Heart left ventricle (tissue), 16 donors: ENCODE results near the gene EXD3. TPM values are rescaled to one million over a fixed set of nuclear protein-coding genes. Genes with fewer than 3 reads are reported as not detected.

ENCODE experiments used
- ATAC-seq, 4 donors: fragments of 200-7000 bp; cut with Tn5 transposase; one replicate each; pipeline ENCODE4 v1.9.1; 2020 to 2022; ENCODE audit warnings: moderate library complexity in 4 of 4, mild to moderate bottlenecking in 3 of 4, moderate number of reproducible peaks in 1 of 4
- DNase-seq, 5 donors: peaks; one replicate each; pipeline ENCODE4 v3.0.0-alpha.2; 2020
- H3K27ac ChIP-seq, 12 donors: fragments of 200-600 bp; sonication (generic) in 4 of 12; one replicate each; pipeline versions ENCODE4 v1.5.0 to v1.8.0; 2016 to 2022; ENCODE audit warnings: mild to moderate bottlenecking in 2 of 12
- H3K27me3 ChIP-seq, 9 donors: fragments of 200-600 bp; sonication (generic) in 2 of 9; one replicate each; pipeline versions ENCODE4 v1.5.1 to v1.8.0; 2016 to 2022; ENCODE audit warnings: mild to moderate bottlenecking in 3 of 9
- H3K36me3 ChIP-seq, 9 donors: fragments of 200-600 bp; sonication (generic) in 2 of 9; one replicate each; pipeline versions ENCODE4 v1.5.0 to v1.8.0; 2018 to 2022; ENCODE audit warnings: mild to moderate bottlenecking in 2 of 9
- H3K4me1 ChIP-seq, 12 donors: fragments of 200-600 bp; sonication (generic) in 4 of 12; one replicate each; pipeline versions ENCODE4 v1.5.0 to v1.8.0; 2016 to 2022; ENCODE audit warnings: mild to moderate bottlenecking in 3 of 12
- H3K4me3 ChIP-seq, 12 donors: fragments of 200-600 bp; sonication (generic) in 4 of 12; one replicate each; pipeline versions ENCODE4 v1.5.0 to v1.8.0; 2017 to 2022; ENCODE audit warnings: mild to moderate bottlenecking in 9 of 12, moderate library complexity in 4 of 12
- H3K9me3 ChIP-seq, 12 donors: fragments of 200-600 bp; sonication (generic) in 4 of 12; one replicate each; pipeline versions ENCODE4 v1.5.0 to v1.8.0; 2016 to 2022; ENCODE audit warnings: mild to moderate bottlenecking in 1 of 12
- CTCF ChIP-seq, 12 donors: fragments of 200-600 bp; sonication (generic) in 4 of 12; IDR thresholded peaks; one replicate each; pipeline versions ENCODE4 v1.5.0 to v1.8.0; 2018 to 2022; ENCODE audit warnings: antibody characterized with exemption in 12 of 12, mild to moderate bottlenecking in 5 of 12
- POLR2A ChIP-seq, 2 donors: fragments of 450-650 bp; IDR thresholded peaks; one replicate each; pipeline ENCODE4 v1.6.1; 2017; ENCODE audit warnings: antibody characterized with exemption in 2 of 2, mild to moderate bottlenecking in 2 of 2, moderate library complexity in 2 of 2
- WGBS, 4 donors: extraction: QIAGEN DNeasy Blood & Tissue Kit in 2 of 4; methylation state at CpG; one replicate each; pipeline versions ENCODE4 v1.1.5 to v1.1.7; 2013 to 2018; 5-methylcytosine and 5-hydroxymethylcytosine counted together
- intact Hi-C, 10 donors: fragments of 100-400 bp; cut with DNase I; formaldehyde crosslinking; loops; one replicate each; pipeline versions ENCODE4 v1.11.1 to v1.14.2; 2022
- polyA plus RNA-seq, 2 donors: library from polyadenylated mRNA; stranded (reverse); fragments of 200-250 nt; gene quantifications; one replicate each; pipeline ENCODE4 v1.2.3, GENCODE V29; 2013
- total RNA-seq, 9 donors: library from RNA; depleted of rRNA in 2 of 9; stranded (reverse); fragments of >200 nt in 2 of 9; fragmentation: NEBNext Ultra II Directional in 3 of 9; extraction: Animal tissue kit (Norgen Biotek cat#: 25700) in 3 of 9; gene quantifications; one replicate each; pipeline versions ENCODE4 v1.1.0 to v1.2.4, GENCODE V29; 2016 to 2023
- donor health status: ischemic (EF 13 %, LVEDD 7.1; RV severe dilation, severe dysfunction).
- donor health status: healthy with polysubstance abuse.
- donor health status: DM: no; HTN: yes; CAD: no.
- donor health status: DM: no; HTN: no; CAD: no.
- donor health status: ischemic (EF 25% LVEDD 6.9; RV normal size, moderate dysfunction).
- donor health status: ischemic (EF 25% LVEDD 5.7; RV mildly dilated, moderate dysfunction).
- donor health status: healthy.
- donor health status: DM: yes; HTN: yes; CAD: no.
- donor health status: ischemic (EF 35%, LVEDD 5.7; RV mildly dilated, moderate dysfunction).
- donor health status: nonischemic (EF 11% LVEDD 7.7; RV severe dilation, severe dysfunction).
- donor health status: DM: yes; HTN: yes; CAD: no.
- donor health status: PGD.
- donor health status: ischemic (EF 29% LVEDD 5.4; RV normal size, mild dysfunction).
- donor health status: nonischemic (EF 23%, LVEDD 6.1; RV moderate dilation, normal function).

The EXD3 gene
- total and polyA plus RNA-seq, 11 donors = 4.1 to 15.2 (median 8.6) TPM

GRCh38 chr9:137429974-137430722 is 7.2 kb upstream of the EXD3 start:
- WGBS, 4 donors = 58 to 68% (median 66%) methylated on average over 20 to 34 of the region's 34 CpGs
- Histone ChIP-seq H3K9me3 (no peaks in the 10 kb centered on the region), H3K4me1 (peaks cover 0 to 9% (median 4%) of the 10 kb centered on the region in 12 donors), H3K27me3 (no peaks in the 10 kb centered on the region), H3K36me3 (no peaks in the 10 kb centered on the region), H3K27ac (no peak overlapping the region), H3K4me3 (no peak overlapping the region)
- no peak for TF ChIP-seq CTCF (IDR thresholded peaks at IDR 0.05)
- no peak for TF ChIP-seq POLR2A (IDR thresholded peaks at IDR 0.05)
- peak in 2 of 5 donors; percentile 25 to 40 for DNase-seq
- no peak for ATAC-seq
- intact Hi-C loops = loop anchor here in 3 of 10 donors (10.0 kb wide), 2 partner anchors 95 to 305 kb away; no protein-coding TSS in a partner anchor

- DNase-seq = peak in 1 of 5 donors; percentile 35
- Histone ChIP-seq H3K27me3 (no peaks in the 10 kb centered on the region), H3K4me1 (peaks cover 0 to 13% (median 7%) of the 10 kb centered on the region in 12 donors), H3K36me3 (no peaks in the 10 kb centered on the region), H3K9me3 (no peaks in the 10 kb centered on the region), H3K27ac (no peak overlapping the region), H3K4me3 (no peak overlapping the region)
- no peak for TF ChIP-seq CTCF (IDR thresholded peaks at IDR 0.05)
- TF ChIP-seq POLR2A (IDR thresholded peaks at IDR 0.05) = no peak
- 65 to 77% (median 71%) methylated on average over 3 to 14 of the region's 14 CpGs for whole genome bisulfite sequencing, 4 donors
- ATAC-seq = no peak
- intact Hi-C loops = loop anchor here in 3 of 10 donors (10.0 kb wide), 2 partner anchors 95 to 305 kb away; no protein-coding TSS in a partner anchor
Observed at GRCh38 chr9:137429546-137429890, 6.6 kb upstream of the EXD3 start.

- Histone ChIP-seq H3K4me1 (peaks cover 0 to 18% (median 9%) of the 10 kb centered on the region in 12 donors), H3K9me3 (no peaks in the 10 kb centered on the region), H3K27me3 (no peaks in the 10 kb centered on the region), H3K27ac (no peak overlapping the region), H3K36me3 (no peaks in the 10 kb centered on the region), H3K4me3 (no peak overlapping the region)
- intact Hi-C loops = loop anchor here in 3 of 10 donors (10.0 kb wide), 2 partner anchors 96 to 304 kb away; no protein-coding TSS in a partner anchor
- no peak for ATAC-seq
- TF ChIP-seq CTCF (IDR thresholded peaks at IDR 0.05) = no peak
- no peak for TF ChIP-seq POLR2A (IDR thresholded peaks at IDR 0.05)
- 79 to 81% (median 80%) methylated on average over 20 to 27 of the region's 27 CpGs for WGBS, 4 donors
- peak in 2 of 5 donors; percentile 26 to 51 for DNase-seq
Observed at GRCh38 chr9:137428841-137429545, 6.0 kb upstream of the EXD3 start.

- H3K27me3 ChIP-seq = no peaks in the 10 kb centered on the region
- DNase-seq (peak in 1 of 5 donors; percentile 4), ATAC-seq (no peak)
- no peak overlapping the region for H3K4me3 ChIP-seq
- intact Hi-C loops = loop anchor here in 3 of 10 donors (10.0 kb wide), 2 partner anchors 97 to 303 kb away; no protein-coding TSS in a partner anchor
- TF ChIP-seq POLR2A (IDR thresholded peaks at IDR 0.05) (no peak), CTCF (IDR thresholded peaks at IDR 0.05) (no peak)
- H3K36me3 ChIP-seq = no peaks in the 10 kb centered on the region
- peaks cover 0 to 26% (median 14%) of the 10 kb centered on the region in 12 donors for H3K4me1 ChIP-seq
- no peak overlapping the region for H3K27ac ChIP-seq
- 63 to 74% (median 71%) methylated on average over 3 to 6 of the region's 6 CpGs for WGBS, 4 donors
- no peaks in the 10 kb centered on the region for H3K9me3 ChIP-seq
Observed at GRCh38 chr9:137428311-137428630, 5.3 kb upstream of the EXD3 start.
